ENCODE measurements around the gene ADAM12.

The ADAM12 gene

DNA sequence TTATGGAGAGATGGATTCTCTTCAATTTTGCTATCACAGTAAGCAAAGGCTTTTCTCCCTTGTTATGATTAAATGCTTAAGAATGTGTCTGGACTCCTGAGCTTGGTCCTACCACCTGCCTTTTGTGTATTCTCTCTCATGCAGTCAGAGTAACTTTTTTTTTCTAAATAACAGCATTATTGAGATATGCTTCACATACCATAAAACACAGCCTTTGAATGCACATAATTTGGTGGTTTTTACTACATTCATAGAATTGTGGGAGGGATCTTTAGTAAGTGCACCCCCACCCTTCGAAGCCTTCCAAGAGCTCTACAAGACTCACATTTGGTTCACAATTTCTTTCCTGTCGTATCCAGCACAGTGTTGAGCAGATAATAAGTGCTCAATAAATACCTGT lies 175.5 kb downstream of the ADAM12 start:
- DNase-seq (ENCODE audit: low spot score): no peak

DNA sequence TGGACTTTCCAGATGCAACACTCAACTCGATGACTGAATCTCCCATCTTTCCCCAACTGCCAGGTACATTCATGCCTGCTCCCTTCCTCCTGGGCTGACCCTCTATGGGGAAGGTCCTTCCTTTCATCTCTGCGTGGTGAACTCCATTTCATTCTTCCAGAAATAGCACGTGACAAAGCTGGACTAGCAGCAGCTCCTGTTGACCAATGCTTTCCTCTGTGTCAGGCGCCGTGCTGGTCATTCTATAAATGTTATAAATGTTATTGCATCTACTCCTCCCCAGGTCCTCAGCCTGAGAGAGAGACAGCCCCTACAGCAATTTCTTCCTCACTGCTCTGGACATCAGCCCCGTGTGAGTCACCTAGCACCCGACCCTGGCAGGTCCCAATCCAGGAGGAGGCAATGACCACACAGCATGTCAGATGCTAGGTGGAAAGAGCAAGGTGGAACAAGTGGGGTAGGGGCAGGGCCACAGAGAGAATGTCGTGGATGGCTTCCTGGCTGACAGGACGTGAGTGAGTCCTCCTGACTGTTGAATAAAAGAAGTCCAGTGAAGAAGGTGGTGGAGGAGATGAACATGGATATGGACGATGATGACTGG lies 178.1 kb downstream of the ADAM12 start:
- DNase-seq (ENCODE audit: low spot score): no peak

DNA sequence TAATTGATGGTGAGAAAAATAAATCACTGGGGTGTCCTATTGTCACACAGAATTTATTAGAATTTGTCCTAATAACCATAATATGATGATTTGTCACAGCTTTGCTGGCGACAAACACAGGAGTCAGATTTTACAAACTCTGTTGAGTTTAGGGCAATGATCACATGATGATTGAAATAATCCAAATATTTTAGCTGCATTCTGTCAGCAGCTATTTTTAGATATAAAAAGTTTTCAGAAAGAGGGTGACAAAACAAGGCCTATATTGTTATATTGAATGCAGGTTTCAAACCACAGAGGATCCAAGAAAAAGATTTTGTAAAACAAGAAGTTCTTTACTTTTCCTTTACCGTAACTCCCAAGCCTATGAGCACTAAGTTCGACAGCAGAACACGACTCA lies 178.8 kb downstream of the ADAM12 start:
- no peak for DNase-seq (ENCODE audit: low spot score)

DNA sequence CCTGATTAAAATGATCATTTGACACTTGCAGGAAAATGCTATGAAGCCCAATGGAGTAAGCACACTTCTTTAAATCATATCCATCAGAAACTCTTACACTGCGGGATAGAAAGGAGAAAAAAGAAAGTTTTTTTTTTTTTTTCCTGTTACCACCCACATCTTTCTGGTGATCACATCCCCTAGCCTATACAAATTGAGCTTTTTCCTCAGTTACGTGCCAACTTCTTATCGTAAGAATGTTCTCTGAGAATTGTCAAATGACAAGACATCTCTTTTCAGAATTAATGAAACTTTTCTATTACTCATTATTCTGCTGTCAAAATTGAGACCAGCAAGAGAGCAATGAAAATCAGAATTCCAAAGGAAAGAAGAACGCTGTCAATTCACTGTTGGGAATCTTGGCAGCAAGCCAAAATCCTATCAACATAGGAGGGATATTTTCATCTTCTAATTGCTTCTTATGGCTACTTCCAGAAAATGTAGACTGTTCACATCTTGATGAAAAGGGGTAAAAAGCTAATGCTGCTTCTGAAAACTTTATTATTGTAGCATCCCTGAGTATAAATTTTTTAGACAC lies 179.5 kb downstream of the ADAM12 start:
- DNase-seq (ENCODE audit: low spot score): no peak

DNA sequence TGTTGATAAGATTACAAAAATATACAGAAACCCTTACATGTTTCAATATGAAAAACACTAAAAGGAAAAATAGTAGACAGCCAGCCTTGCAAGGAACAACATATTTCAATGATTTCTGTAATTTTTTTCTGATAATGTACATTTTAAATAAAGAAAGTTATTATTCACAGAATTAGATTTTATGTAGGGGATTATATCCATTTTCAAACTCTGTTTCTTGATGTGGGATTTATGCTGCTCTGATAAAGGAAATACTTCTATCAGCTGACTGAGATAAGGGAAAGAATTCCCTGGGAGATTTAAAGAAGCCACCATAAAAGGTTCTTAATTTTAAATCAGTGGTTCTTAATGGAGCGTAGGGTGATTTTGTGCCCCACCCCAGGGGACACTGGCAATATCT lies 180.4 kb downstream of the ADAM12 start:
- no peak for DNase-seq (ENCODE audit: low spot score)

DNA sequence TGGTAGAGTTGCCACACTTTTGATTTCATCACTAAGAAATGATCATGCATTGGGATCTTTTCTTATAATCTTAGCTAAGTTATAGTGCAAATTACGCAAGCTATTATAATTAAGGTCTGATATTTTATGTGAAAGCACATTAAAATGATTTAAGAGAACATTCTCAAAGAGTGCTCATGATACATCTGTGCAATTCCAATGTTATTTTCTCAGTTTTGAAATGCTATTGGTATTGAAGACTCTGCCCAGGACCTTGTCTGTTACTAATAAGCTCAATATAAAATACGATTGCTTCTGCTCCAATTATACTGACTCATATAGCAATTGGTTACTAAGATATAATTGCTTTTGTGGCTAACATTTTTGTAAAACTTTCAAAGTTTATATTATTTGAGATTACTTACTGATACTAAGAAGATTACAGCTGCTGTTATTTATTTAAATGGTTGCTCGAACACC lies 180.9 kb downstream of the ADAM12 start:
- DNase-seq (ENCODE audit: low spot score): no peak

DNA sequence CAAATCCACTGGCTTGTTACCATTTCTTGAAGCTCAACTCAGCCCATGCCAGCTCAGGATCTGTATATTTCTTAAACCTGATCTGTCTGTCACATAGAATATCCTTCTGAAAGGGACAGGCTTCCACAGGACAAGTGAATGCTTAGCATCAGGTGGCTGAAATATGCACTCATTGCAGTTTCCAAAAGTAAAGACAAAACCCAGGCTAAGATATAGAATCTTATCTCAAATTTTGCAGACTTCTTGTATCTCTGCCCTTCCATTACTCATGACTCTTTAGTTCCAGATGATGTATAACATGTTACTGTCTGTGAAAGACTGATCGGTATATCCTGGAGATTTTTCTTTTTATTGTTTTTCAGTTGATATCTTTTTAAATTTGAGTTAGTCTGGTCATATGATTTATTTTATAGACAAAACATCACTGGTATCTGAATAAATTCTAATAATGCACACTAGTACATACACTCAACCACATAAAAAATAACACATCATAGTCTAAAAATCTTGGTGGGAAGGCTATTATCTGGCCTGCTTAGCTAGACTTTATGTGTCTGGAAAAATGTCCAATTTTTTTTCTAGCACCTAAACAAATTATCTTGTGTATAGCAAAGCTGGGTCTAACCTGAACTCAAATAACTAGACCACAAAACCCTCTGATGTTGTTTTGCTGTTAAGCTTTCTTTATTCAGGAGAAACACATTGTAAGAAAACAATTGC lies 182.6 kb downstream of the ADAM12 start:
- no peak for DNase-seq (ENCODE audit: low spot score)

DNA sequence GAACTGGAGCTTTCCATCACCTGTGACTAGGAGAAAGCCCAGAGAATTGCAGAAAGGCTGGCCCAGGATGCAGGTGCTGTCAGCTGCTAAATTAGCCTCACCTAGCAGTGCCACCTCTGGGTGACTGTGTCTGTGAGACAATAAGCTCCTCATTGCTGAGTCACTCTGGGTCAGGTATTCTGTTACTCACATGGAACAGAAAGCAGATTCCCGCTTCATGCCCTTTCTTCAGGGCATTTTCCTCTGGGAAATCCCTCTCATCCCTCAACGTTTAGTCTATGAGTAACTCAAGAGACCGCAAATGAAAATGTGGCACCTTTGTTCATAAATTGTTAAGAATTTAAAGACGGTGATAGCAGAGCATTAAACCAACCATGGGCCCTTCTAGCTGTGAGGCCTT lies 184.0 kb downstream of the ADAM12 start:
- DNase-seq (ENCODE audit: low spot score): no peak

DNA sequence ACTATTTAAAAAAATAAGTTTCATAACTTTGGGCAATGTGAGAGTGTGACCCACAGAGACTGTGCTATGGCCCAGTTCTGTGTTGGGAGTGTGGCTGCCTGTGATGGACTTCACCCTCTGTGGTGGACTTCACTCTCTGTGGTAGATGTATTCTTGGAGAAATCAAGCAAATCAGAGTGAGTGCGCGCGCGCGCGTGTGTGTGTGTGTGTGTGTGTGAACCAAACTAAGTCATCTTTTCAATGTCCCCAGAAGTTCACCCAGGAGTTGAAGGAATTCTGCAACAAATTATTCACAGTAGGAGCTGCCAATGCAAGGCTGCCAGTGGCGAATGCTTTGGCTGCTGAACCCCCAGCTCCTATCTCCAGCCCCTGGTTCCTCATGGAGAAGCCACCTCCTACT lies 184.5 kb downstream of the ADAM12 start:
- no peak for DNase-seq (ENCODE audit: low spot score)

DNA sequence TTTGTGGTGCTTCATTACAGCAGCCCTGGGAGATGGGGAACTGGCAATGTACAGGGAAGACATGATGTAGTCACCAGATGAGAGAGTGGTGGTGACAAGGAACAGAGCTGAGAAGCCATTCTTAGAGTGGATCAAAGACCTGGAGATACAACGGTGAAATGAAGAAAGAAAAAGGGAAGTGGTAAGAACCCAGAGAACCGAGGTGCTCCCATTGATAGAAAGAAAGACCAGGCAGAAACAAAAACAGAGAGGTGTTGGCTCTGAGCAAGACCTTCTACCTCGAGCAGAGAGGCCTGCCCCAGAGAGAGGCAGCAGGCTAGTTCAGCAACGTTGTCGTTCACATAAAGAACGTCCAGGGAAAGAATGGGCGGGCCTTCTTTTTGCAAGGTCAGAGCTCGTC lies 186.7 kb downstream of the ADAM12 start:
- DNase-seq (ENCODE audit: low spot score): no peak

DNA sequence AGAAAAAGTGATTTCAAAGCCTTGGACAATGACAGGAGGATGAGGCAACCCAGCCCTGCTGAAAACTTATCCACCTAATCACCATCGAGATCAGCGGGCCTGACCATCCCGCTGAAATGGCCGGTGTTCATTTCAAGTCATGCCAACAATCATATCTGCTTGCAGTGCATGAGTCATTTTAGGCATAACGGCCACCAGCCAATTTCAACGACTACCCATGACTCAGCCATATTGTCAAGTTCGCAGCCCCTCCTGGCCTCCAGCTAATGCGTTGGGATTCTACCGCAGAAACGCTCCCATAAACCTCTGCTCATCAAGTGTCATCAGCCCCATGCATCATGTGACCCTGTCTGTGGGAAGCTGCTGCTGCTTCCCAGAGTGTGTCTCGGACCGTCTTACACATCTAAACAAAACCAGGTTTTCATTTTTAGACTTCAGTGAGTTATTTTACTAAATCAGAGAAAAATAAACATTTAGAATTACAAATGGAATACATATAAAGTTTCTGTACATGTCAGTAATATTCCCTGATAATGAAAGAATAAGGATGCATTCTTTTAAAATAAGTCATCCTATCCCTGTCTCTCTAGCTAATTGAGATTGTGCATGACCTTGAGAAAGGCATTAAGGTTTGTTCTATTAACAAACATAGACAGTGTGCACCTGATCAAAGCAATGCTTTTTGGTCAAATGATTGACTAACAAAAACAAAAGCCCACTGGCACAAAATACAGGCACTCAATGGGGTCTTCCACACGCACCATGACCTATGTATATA lies 188.9 kb downstream of the ADAM12 start:
- no peak for DNase-seq (ENCODE audit: low spot score)

DNA sequence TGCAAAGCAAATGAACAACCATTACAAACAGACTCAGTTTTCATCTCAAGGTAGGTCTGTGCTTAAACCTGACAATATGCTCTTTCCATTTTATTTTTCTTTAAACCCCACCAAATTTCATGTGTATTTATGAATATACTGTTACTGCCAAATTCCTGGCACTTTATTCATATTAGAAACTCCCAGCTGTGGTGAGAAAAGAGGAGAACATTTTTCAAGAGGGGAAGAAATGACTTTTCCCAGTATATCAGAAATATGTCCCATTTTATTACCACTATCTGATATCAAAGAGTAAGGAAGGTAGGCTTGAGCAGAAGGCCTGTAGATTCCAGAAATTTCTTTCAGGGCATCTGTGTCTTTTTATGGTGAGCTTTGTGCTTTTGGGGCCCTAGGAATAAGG lies 189.6 kb downstream of the ADAM12 start:
- DNase-seq (ENCODE audit: low spot score): no peak

DNA sequence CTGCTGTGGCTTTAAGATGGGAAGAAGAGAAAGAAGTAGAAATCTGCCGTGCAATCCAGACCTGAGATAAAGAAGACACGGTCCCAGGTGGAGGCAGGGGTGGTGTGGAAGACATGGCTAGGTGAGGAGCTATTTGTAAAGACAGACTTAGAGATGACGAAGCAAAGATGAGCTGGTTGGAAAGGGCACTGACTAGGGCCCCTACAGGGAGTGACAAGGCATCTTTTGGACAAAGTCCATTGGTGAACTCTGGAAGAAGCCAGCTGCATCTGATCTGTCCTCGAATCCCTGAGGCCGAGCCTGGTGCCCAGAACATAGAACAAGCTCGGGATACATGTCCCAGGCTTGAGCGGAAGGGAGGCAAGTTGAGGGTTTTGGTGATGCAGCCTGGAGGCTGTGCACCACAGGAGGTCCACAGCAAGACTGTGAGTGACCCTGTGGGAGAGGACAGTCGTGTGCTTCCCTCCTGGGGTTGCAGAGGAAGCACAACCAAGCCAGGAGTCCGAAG lies 191.2 kb downstream of the ADAM12 start:
- no peak for DNase-seq (ENCODE audit: low spot score)

DNA sequence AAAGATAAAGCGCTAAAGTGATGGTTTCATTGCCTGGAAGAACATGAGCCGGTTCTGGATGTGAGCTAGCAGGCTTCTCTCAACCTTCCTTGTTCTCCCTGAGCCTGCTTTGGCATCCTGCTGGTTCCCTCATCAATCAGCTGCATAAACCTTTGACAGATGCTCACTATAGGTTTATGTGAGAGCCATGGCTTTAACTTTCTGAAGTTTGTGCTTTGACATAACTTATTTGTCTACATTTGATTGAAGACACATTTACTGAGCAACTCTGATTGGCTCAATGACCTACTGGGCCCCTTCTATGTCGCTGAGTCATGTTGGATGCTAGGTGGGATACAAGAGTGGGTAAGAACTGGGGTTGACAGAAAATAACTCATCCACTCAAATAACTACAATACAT lies 192.0 kb downstream of the ADAM12 start:
- no peak for DNase-seq (ENCODE audit: low spot score)

DNA sequence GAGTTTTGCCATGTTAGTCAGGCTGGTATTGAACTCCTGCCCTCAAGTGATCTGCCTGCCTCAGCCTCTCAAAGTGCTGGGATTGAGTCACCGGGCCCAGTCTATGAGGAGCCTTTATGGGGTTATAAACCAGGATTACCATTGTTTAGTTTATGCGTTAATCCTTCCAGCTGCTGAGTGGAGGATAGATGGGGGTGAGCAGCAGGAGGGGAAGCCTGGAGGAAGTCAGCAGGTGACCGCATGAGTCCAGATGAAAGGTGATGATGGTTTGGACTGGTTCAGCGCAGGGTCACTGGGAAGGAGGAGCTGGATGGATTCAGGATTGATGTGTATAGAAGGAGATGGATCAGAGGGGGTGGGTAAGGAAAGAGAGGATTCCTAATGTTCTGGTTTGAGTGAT lies 197.1 kb downstream of the ADAM12 start:
- no peak for DNase-seq (ENCODE audit: low spot score)

DNA sequence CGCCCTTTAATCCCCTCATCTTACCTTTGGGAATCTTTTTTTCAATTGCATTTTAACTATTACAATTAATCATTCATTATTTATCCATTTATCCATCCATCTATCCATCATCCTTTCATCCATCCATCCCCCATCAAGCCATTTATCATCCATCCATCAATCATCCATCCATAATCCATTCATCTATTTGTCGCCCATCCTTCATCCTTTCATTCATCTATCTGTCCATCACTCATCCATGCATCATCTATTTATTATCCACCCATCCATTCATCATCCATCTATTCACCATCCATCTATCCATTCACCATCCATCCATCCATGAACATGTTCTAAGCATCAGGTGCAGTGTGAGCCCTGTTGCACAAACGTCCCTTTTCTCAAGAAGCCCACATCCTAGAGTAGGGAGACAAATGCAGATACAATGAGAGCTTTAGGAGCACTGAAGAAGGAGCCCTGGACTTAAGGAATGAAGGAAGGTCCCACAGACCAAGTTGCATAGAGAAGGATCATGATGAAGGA lies 199.5 kb downstream of the ADAM12 start:
- DNase-seq (ENCODE audit: low spot score): no peak

DNA sequence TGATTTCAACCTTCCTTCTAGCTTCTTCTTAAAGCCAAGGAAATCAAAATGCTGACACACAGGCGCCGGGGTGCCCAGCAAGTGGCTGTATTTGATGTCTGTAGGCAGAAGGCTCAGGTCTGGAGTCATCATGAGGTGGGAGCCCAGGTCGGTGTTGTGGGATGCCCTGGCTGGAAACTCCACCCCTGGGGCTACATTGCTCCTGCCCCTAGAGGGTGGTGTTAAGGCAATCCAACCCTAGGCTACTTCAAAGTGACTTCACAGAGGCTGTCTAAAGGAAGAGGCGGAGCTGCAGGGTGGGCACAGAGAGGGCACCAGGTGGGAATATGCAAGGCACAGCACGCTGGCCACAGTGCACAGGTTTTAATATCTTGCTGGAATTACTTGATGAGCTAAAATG lies 200.9 kb downstream of the ADAM12 start:
- DNase-seq (ENCODE audit: low spot score): no peak

DNA sequence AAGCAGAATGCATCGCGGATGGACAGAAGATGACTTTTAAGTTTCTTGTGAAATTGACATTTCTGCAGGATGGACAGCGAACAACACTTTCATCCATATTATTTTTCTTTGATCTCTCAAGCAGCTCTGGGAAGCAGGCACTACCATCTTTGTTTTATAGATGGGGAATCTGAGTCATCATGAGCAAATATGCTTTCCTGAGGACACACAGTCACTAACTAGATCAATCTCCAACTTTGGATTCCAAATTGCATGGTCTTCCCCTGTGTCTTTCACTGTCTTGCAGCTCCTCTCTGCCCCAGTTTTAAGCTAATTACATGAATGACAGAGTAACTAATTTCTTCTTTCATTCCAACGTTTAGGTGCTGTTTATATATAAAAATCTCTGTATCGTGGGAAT lies 201.5 kb downstream of the ADAM12 start:
- no peak for DNase-seq (ENCODE audit: low spot score)

DNA sequence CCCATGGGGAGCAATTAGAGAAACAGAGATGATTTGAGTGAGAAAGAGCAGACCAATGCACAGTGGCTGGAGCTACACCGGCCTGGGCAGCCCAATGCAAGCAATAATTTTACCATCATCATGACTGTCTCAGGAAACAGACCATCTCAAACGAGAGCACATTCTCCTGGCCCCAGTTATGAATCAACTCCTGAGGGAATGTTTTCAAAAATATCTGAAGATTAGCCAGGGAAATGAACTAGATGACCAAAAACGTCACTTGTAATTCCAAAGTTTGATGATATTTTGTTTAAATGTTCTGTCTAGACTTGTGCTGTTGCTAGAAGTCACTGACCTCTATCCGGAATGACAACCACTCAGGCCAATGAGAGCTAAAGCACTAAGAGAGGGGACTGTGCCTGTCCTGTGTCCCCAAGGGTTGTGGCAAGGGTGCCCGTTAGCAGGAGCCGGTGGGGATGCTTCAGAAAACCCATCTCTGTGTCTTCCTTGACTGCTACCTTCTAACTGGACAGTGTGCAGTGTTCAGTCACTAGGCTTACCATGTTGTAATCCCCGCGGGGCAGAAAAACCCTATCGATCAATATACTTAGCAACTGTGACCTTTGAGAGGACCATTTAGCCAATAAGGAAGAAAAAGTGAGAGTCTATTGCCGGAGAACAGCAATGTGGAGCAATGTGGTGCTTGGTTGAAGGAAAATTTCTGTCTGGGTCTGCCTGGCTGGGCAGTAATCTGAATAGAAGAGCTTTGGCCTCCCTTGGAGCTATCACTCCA lies 202.4 kb downstream of the ADAM12 start:
- DNase-seq (ENCODE audit: low spot score): no peak

DNA sequence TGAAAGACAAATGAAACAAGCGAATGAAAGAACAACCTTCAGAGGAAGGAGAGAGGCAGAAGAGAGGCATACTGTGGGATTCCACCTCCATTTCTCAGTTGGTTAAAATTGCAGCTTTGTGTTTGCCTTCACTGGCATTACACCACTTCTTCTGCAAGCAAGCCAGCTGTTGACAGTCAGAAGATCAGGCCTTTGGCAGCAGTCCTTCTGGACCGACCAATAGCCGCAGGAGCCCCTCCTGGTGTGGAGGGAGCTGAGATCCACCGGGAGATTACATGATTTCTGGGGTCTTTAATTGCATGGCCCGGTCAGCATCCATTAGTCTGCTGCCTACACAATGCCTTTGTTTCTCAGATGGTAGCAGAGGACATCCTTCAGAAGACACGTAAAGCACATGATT lies 206.7 kb downstream of the ADAM12 start:
- DNase-seq (ENCODE audit: low spot score): no peak

DNA sequence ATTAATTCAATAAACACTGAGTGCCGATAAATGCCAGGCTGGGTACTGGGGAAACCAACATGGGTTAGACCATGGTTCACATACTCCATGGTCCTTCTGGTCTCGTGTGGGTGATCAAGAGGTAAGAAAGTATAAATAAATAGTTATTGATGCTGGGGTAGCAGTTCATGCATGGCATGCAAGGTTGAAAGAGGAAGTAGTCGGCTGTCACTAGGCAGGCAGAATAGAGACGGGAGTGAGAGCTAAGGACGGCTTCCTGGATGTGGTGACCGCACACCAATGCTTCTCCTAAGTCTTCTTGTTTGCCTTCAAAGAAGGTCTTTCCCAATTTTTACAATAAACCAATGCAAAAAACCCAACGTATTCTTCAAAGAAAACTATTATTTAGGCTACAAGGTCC lies 208.6 kb downstream of the ADAM12 start:
- DNase-seq (ENCODE audit: low spot score): no peak
